Esophagus squamous epithelium (tissue), 5 donors: Measurements from ENCODE around the gene HGF. TPM values are rescaled to one million over a fixed set of nuclear protein-coding genes. Genes with fewer than 3 reads are reported as not detected.

ENCODE experiments used
- DNase-seq: peaks from one replicate; lab custom pipeline; 2025; lab: John Stamatoyannopoulos, UW
- H3K27ac ChIP-seq, 4 donors: fragments of 200-600 bp; sonication (generic); one replicate each; pipeline ENCODE4 v1.5.1; 2016 to 2019; ENCODE audit warnings: mild to moderate bottlenecking in 1 of 4
- H3K27me3 ChIP-seq, 4 donors: fragments of 200-600 bp; sonication (generic); 1 replicate in 3 of 4; 2 replicates in 1 of 4; pipeline versions ENCODE4 v1.5.1 to v1.6.0; 2017 to 2021; ENCODE audit warnings: antibody characterized with exemption in 1 of 4
- H3K36me3 ChIP-seq, 3 donors: fragments of 200-600 bp; sonication (generic); one replicate each; pipeline ENCODE4 v1.5.1; 2016 to 2019
- H3K4me1 ChIP-seq, 3 donors: fragments of 200-600 bp; sonication (generic); one replicate each; pipeline ENCODE4 v1.5.1; 2017 to 2019
- H3K4me3 ChIP-seq, 4 donors: fragments of 200-600 bp; sonication (generic); 1 replicate in 3 of 4; 2 replicates in 1 of 4; pipeline ENCODE4 v1.5.1; 2016 to 2019; ENCODE audit warnings: mild to moderate bottlenecking in 2 of 4, moderate library complexity in 1 of 4
- H3K9me3 ChIP-seq, 3 donors: fragments of 200-600 bp; sonication (generic); one replicate each; pipeline ENCODE4 v1.5.1; 2016 to 2019
- POLR2A ChIP-seq, 4 donors: fragments of 450-650 bp; IDR thresholded peaks; one replicate each; pipeline ENCODE4 v1.6.1; 2017; ENCODE audit warnings: antibody characterized with exemption in 4 of 4, mild to moderate bottlenecking in 4 of 4, moderate library complexity in 3 of 4
- WGBS, 2 donors: methylation state at CpG; one replicate each; pipeline ENCODE4 v1.1.5; 2018; 5-methylcytosine and 5-hydroxymethylcytosine counted together
- intact Hi-C: fragments of 100-400 bp; cut with DNase I; formaldehyde crosslinking; loops from one replicate; pipeline ENCODE4 v1.15.0; 2022
- total RNA-seq, 4 donors: library from RNA; depleted of rRNA; stranded (reverse); fragments of >200 nt; gene quantifications; one replicate each; pipeline ENCODE4 v1.1.0, GENCODE V29; 2016
- TF ChIP-seq, protein P1 (sequence below), 6 experiments: fragments of 450-650 bp in 4 of 6; fragments of 200-600 bp in 2 of 6; sonication (generic) in 2 of 6; IDR thresholded peaks; one replicate each; pipeline ENCODE4 v1.5.1; 2016 to 2019; ENCODE audit warnings: antibody characterized with exemption in 6 of 6, mild to moderate bottlenecking in 4 of 6, moderate library complexity in 4 of 6
- donor health status: DM: yes; HTN: yes; CAD: no.

The HGF gene
- total RNA-seq, 4 donors from 2014 or later: 0.30 to 4.4 (median 0.95) TPM

DNA sequence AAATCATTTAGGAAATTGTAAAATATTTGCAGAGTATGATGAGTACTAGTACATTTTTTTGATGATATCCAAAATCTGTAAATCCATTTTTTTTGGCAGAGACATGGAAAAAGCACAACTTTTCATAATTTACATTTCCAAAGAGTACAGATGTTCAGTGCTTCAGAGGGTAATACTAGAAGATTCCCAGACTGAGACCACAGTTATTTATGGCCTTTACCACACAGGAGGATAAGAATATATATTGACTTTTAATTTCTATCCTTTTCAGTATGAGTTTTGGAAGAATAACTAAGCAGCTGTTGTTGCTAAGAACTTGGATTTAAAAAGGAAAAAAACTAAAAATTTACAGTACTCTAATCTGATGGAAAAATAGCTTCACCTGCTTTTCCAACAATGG is 61.9 kb downstream of the HGF start:
- no peaks in the 10 kb centered on the region for H3K36me3 ChIP-seq
- no peak for DNase-seq
- no peak overlapping the region for H3K27ac ChIP-seq
- intact Hi-C loops: no loop called here
- no peaks in the 10 kb centered on the region for H3K9me3 ChIP-seq
- H3K27me3 ChIP-seq: no peaks in the 10 kb centered on the region
- no peak overlapping the region for H3K4me3 ChIP-seq
- no peaks in the 10 kb centered on the region for H3K4me1 ChIP-seq
- TF ChIP-seq, protein P1, sequence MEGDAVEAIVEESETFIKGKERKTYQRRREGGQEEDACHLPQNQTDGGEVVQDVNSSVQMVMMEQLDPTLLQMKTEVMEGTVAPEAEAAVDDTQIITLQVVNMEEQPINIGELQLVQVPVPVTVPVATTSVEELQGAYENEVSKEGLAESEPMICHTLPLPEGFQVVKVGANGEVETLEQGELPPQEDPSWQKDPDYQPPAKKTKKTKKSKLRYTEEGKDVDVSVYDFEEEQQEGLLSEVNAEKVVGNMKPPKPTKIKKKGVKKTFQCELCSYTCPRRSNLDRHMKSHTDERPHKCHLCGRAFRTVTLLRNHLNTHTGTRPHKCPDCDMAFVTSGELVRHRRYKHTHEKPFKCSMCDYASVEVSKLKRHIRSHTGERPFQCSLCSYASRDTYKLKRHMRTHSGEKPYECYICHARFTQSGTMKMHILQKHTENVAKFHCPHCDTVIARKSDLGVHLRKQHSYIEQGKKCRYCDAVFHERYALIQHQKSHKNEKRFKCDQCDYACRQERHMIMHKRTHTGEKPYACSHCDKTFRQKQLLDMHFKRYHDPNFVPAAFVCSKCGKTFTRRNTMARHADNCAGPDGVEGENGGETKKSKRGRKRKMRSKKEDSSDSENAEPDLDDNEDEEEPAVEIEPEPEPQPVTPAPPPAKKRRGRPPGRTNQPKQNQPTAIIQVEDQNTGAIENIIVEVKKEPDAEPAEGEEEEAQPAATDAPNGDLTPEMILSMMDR (IDR thresholded peaks at IDR 0.05): no peak
- no peak for TF ChIP-seq POLR2A (IDR thresholded peaks at IDR 0.05)

DNA sequence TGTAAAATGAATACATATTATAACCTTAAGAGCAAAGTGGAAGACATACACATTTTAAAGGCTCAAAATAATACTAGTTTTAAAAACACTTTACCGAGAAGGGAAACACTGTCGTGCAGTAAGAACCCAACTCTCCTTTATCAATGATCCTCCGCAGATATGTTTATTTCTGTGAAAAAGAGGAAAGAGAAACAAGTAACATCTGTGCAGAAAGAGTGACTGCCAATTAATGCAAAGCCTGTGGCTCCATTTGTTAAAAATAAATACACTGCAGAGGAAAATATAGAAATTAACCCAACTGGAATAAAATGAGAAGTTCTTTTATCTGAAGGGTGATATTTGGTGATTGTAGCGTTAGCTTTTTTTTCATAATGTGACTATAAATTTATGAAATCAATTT is 62.7 kb downstream of the HGF start:
- Histone ChIP-seq H3K4me3 (no peak overlapping the region), H3K9me3 (no peaks in the 10 kb centered on the region), H3K36me3 (no peaks in the 10 kb centered on the region), H3K27ac (no peak overlapping the region), H3K4me1 (no peaks in the 10 kb centered on the region), H3K27me3 (no peaks in the 10 kb centered on the region)
- WGBS, 2 donors: 72 to 78% methylated on average over 4 of the region's 4 CpGs
- intact Hi-C loops: no loop called here
- TF ChIP-seq, protein P1 (IDR thresholded peaks at IDR 0.05): no peak
- TF ChIP-seq POLR2A (IDR thresholded peaks at IDR 0.05): no peak
- no peak for DNase-seq

DNA sequence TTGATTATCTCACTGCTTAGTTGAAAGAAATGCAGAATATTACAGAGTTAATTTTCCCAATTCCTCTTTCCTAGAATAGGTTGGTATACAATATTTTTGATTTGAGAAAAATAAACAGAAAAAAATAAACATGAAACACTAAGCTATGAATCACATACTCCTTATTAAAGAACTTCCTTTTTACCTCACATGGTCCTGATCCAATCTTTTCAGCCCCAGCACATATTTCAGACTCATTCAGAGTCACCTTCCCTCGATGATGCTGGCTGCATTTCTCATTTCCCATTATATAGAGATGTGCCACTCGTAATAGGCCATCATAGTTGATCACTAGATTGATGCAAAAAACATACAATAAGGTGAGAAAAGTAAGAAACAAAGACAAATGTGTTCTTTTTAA is 64.6 kb downstream of the HGF start:
- Histone ChIP-seq H3K27me3 (no peaks in the 10 kb centered on the region), H3K27ac (no peak overlapping the region), H3K36me3 (no peaks in the 10 kb centered on the region), H3K4me3 (no peak overlapping the region), H3K4me1 (no peaks in the 10 kb centered on the region), H3K9me3 (no peaks in the 10 kb centered on the region)
- TF ChIP-seq POLR2A (IDR thresholded peaks at IDR 0.05): no peak
- TF ChIP-seq, protein P1 (IDR thresholded peaks at IDR 0.05): no peak
- 46 to 50% methylated on average over 2 of the region's 2 CpGs for WGBS, 2 donors
- no peak for DNase-seq
- intact Hi-C loops: no loop called here

DNA sequence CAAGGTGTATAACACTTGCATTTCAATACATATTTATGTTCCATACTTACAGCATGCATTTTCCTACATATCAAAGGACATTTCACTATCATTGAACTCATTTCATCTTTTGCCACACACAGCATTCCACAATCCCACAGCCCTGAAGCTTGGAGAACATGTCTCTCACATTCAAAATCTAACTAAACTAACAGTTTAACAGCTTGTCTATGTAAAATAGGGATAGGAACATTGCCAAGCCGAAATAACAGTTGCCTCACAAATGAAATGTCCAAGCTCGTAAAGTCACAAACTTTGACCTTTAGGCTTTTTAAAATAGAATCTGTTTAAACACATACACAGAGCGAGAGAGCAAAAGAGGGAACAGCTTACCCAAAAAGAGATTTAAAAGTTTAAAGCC is 65.3 kb downstream of the HGF start:
- no peaks in the 10 kb centered on the region for H3K4me1 ChIP-seq
- no peak overlapping the region for H3K4me3 ChIP-seq
- DNase-seq: no peak
- 47 to 68% methylated on average over 3 of the region's 3 CpGs for WGBS, 2 donors
- H3K27me3 ChIP-seq: no peaks in the 10 kb centered on the region
- H3K9me3 ChIP-seq: no peaks in the 10 kb centered on the region
- H3K36me3 ChIP-seq: no peaks in the 10 kb centered on the region
- H3K27ac ChIP-seq: no peak overlapping the region
- TF ChIP-seq POLR2A (IDR thresholded peaks at IDR 0.05): no peak
- TF ChIP-seq, protein P1 (IDR thresholded peaks at IDR 0.05): no peak
- intact Hi-C loops: no loop called here

DNA sequence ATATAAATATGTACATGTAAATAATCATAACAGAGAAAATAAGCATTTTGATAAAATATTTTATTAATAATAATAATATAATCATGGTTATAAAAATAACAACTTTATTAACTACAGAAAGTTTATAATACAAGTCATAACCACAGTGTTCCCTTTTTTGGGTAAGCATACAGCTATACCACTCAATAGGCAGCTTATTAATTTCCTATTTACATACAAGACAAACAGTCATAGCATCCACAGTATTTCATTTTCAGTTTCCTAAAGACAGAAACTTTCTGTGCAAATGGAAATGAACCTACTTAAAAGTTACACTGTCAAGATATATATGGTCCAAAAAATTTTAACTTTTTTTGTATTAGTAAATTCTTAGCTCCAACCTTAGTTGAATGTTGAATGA is 70.9 kb downstream of the HGF start:
- Histone ChIP-seq H3K27ac (no peak overlapping the region), H3K27me3 (no peaks in the 10 kb centered on the region), H3K4me1 (no peaks in the 10 kb centered on the region), H3K36me3 (no peaks in the 10 kb centered on the region), H3K9me3 (no peaks in the 10 kb centered on the region), H3K4me3 (no peak overlapping the region)
- no peak for DNase-seq
- no peak for TF ChIP-seq POLR2A (IDR thresholded peaks at IDR 0.05)
- TF ChIP-seq, protein P1 (IDR thresholded peaks at IDR 0.05): no peak
- intact Hi-C loops: no loop called here
